SK-N-SH treated with all-trans-retinoic acid at 6 μM for 48 hours (cell line): ENCODE results near the gene HTT-AS.

Experiments used
- ATAC-seq: fragments of 200-7000 bp; cut with Tn5 transposase; 3 replicates; pipeline ENCODE4 v1.9.1; 2020; ENCODE audit warnings: mild to moderate bottlenecking, moderate library complexity
- ARNTL ChIP-seq: fragments of 450-650 bp; formaldehyde crosslinking; IDR thresholded peaks from 2 replicates; pipeline ENCODE4 v1.5.0; 2020; ENCODE audit warnings: low read depth, mild to moderate bottlenecking, moderate library complexity, borderline replicate concordance
- BACH2 ChIP-seq: fragments of 250-450 bp; sonication (Bioruptor Pico); IDR thresholded peaks from 2 replicates; pipeline ENCODE4 v1.9.0; 2021; ENCODE audit warnings: mild to moderate bottlenecking, borderline replicate concordance
- CREB5 ChIP-seq: fragments of 250-450 bp; sonication (Bioruptor Pico); IDR thresholded peaks from 2 replicates; pipeline ENCODE4 v1.5.1; 2020; ENCODE audit warnings: low read depth, mild to moderate bottlenecking, moderate library complexity
- CSDC2 ChIP-seq: fragments of 250-450 bp; sonication (Bioruptor Pico); IDR thresholded peaks from 2 replicates; pipeline ENCODE4 v1.5.0; 2020; ENCODE audit warnings: mild to moderate bottlenecking, moderate library complexity
- ESRRG ChIP-seq: fragments of 250-450 bp; sonication (Bioruptor Pico); IDR thresholded peaks from 2 replicates; pipeline ENCODE4 v1.6.1; 2021; ENCODE audit warnings: mild to moderate bottlenecking
- GLIS3 ChIP-seq: fragments of 250-450 bp; sonication (Bioruptor Pico); IDR thresholded peaks from 2 replicates; pipeline ENCODE4 v1.5.0; 2020; ENCODE audit warnings: mild to moderate bottlenecking, moderate library complexity
- ISL1 ChIP-seq: fragments of 250-450 bp; sonication (Bioruptor Pico); IDR thresholded peaks from 2 replicates; pipeline ENCODE4 v2.1.2; 2022; ENCODE audit warnings: mild to moderate bottlenecking, moderate library complexity
- POU6F1 ChIP-seq: fragments of 250-450 bp; sonication (Bioruptor Pico); IDR thresholded peaks from 2 replicates; pipeline ENCODE4 v1.8.0; 2021; ENCODE audit warnings: low read depth, mild to moderate bottlenecking, moderate library complexity, borderline replicate concordance
- PPARA ChIP-seq: fragments of 250-450 bp; sonication (Bioruptor Pico); IDR thresholded peaks from 2 replicates; pipeline ENCODE4 v1.5.0; 2020; ENCODE audit warnings: mild to moderate bottlenecking, borderline replicate concordance
- RARB ChIP-seq: fragments of 250-450 bp; sonication (Bioruptor Pico); IDR thresholded peaks from 2 replicates; pipeline ENCODE4 v1.8.0; 2021; ENCODE audit warnings: mild to moderate bottlenecking, moderate library complexity
- SNAI2 ChIP-seq: fragments of 250-450 bp; sonication (Bioruptor Pico); IDR thresholded peaks from 2 replicates; pipeline ENCODE4 v1.5.0; 2020; ENCODE audit warnings: mild to moderate bottlenecking, moderate library complexity
- TCF4 ChIP-seq: fragments of 250-450 bp; sonication (Bioruptor Pico); IDR thresholded peaks from 2 replicates; pipeline ENCODE4 v1.8.0; 2021; ENCODE audit warnings: mild to moderate bottlenecking, moderate library complexity, borderline replicate concordance
- TOX ChIP-seq: fragments of 250-450 bp; sonication (Bioruptor Pico); IDR thresholded peaks from 2 replicates; pipeline ENCODE4 v1.8.0; 2021; ENCODE audit warnings: mild to moderate bottlenecking, moderate library complexity, borderline replicate concordance
- TSHZ2 ChIP-seq: fragments of 250-450 bp; sonication (Bioruptor Pico); IDR thresholded peaks from 2 replicates; pipeline ENCODE4 v1.5.0; 2020; ENCODE audit warnings: mild to moderate bottlenecking, moderate library complexity
- ZFP3 ChIP-seq: fragments of 250-450 bp; sonication (Bioruptor Pico); IDR thresholded peaks from 2 replicates; pipeline ENCODE4 v1.5.0; 2020; ENCODE audit warnings: mild to moderate bottlenecking, moderate library complexity
- ZNF565 ChIP-seq: fragments of 450-650 bp; formaldehyde crosslinking; conservative IDR thresholded peaks from 2 replicates; pipeline ENCODE4 v1.5.0; 2020; ENCODE audit warnings: low read depth, mild to moderate bottlenecking, moderate library complexity
- ZNF8 ChIP-seq: fragments of 450-650 bp; formaldehyde crosslinking; IDR thresholded peaks from 2 replicates; pipeline ENCODE4 v1.5.0; 2020; ENCODE audit warnings: mild to moderate bottlenecking, moderate library complexity
- TF ChIP-seq, protein P1 (sequence below): fragments of 250-450 bp; sonication (Bioruptor Pico); IDR thresholded peaks from 2 replicates; pipeline ENCODE4 v1.8.0; 2020; ENCODE audit warnings: mild to moderate bottlenecking, moderate library complexity, borderline replicate concordance
- TF ChIP-seq, protein P2 (sequence below): fragments of 250-450 bp; sonication (Bioruptor Pico); IDR thresholded peaks from 2 replicates; pipeline ENCODE4 v1.5.1; 2021; ENCODE audit warnings: mild to moderate bottlenecking, moderate library complexity

Gene HTT-AS

DNA sequence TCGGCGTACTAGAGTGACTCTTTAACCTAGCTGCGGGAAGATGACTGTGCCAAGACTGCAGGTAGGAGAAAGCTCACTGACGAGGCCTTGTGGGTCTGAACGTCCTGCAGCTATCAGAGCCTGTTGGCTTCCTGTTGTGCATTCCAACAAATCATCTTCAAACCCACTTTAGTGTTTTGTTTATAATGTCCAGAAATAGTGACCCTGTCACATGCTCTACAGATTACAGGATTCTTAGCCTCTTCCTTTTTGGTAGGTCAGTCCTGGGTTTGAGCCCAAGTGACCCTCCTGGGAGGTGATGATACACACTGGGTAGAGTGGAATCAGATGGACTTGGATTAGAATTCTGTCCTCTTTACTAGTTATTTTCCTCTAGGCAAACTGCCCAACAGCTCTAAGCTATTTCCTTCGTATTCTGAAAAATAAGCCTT lies 33.4 kb upstream of the HTT-AS start:
- no peak for ATAC-seq
- TF ChIP-seq ESRRG (CRISPR knock-in tag) (no peak), TSHZ2 (no peak)

- ATAC-seq: no peak
- no peak for TF ChIP-seq ZFP3 (CRISPR knock-in tag)
- no peak for TF ChIP-seq ESRRG (CRISPR knock-in tag)
- no peak for TF ChIP-seq GLIS3 (CRISPR knock-in tag)
- no peak for TF ChIP-seq POU6F1
- TF ChIP-seq ZNF565 (CRISPR knock-in tag): no peak
- no peak for TF ChIP-seq TOX (CRISPR knock-in tag)
- no peak for TF ChIP-seq TCF4 (CRISPR knock-in tag)
- TF ChIP-seq, protein P1, sequence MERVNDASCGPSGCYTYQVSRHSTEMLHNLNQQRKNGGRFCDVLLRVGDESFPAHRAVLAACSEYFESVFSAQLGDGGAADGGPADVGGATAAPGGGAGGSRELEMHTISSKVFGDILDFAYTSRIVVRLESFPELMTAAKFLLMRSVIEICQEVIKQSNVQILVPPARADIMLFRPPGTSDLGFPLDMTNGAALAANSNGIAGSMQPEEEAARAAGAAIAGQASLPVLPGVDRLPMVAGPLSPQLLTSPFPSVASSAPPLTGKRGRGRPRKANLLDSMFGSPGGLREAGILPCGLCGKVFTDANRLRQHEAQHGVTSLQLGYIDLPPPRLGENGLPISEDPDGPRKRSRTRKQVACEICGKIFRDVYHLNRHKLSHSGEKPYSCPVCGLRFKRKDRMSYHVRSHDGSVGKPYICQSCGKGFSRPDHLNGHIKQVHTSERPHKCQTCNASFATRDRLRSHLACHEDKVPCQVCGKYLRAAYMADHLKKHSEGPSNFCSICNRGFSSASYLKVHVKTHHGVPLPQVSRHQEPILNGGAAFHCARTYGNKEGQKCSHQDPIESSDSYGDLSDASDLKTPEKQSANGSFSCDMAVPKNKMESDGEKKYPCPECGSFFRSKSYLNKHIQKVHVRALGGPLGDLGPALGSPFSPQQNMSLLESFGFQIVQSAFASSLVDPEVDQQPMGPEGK (CRISPR knock-in tag): no peak
These were observed 32.9 kb upstream of the HTT-AS start for GRCh38 chr4:3107271-3107670.

GRCh38 chr4:3106339-3107186 lies 32.2 kb upstream of the HTT-AS start:
- ATAC-seq: peak; percentile 99
- TF ChIP-seq RARB (no peak), ISL1 (CRISPR knock-in tag) (no peak), ARNTL (CRISPR knock-in tag) (no peak), CREB5 (CRISPR knock-in tag) (no peak), PPARA (CRISPR knock-in tag) (no peak), ZNF8 (CRISPR knock-in tag) (no peak), ESRRG (CRISPR knock-in tag) (no peak), TCF4 (CRISPR knock-in tag) (no peak)
- TF ChIP-seq, protein P2, sequence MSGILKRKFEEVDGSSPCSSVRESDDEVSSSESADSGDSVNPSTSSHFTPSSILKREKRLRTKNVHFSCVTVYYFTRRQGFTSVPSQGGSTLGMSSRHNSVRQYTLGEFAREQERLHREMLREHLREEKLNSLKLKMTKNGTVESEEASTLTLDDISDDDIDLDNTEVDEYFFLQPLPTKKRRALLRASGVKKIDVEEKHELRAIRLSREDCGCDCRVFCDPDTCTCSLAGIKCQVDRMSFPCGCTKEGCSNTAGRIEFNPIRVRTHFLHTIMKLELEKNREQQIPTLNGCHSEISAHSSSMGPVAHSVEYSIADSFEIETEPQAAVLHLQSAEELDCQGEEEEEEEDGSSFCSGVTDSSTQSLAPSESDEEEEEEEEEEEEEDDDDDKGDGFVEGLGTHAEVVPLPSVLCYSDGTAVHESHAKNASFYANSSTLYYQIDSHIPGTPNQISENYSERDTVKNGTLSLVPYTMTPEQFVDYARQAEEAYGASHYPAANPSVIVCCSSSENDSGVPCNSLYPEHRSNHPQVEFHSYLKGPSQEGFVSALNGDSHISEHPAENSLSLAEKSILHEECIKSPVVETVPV: no peak
- TF ChIP-seq, all 23 proteins: peak for 0

- ATAC-seq: no peak
- TF ChIP-seq, protein P1 (CRISPR knock-in tag): no peak
- TF ChIP-seq TSHZ2 (no peak), TOX (CRISPR knock-in tag) (no peak), CSDC2 (no peak), CREB5 (CRISPR knock-in tag) (no peak), BACH2 (no peak), SNAI2 (CRISPR knock-in tag) (no peak), PPARA (CRISPR knock-in tag) (no peak)
These were observed 24.0 kb upstream of the HTT-AS start for GRCh38 chr4:3098346-3098745.
